Measurements from ENCODE around the gene SH3BP5. TPM values are rescaled to one million over a fixed set of nuclear protein-coding genes. Genes with fewer than 3 reads are reported as not detected.

Gene SH3BP5
- total RNA-seq, 2 experiments from 2014 or later: 15.1 to 31.3 TPM

DNA sequence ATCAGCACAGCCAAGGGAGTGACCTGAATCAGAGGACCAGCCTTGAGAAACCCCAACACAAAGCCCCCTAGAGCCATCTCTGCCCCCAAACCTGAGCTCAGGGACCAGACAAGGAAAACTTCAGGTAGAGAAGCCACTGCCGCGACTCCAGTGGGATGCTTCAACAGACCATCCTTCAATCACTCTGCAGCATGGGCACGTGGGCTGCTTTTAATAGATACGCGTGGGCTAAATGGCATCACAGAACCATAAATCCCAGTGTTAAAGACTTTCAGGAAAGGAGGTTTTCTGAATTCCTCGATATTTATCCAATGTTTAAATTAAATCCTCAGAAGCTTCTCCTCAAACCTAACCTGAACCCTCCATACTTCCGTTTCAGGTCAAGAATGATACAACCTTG is 30.6 kb downstream of the SH3BP5 start:
- Histone ChIP-seq H4K20me1 (ENCODE audit: insufficient read depth, low read length) (no peaks in the 10 kb centered on the region), H3K4me3 (ENCODE audit: low read depth, low read length, poor library complexity, severe bottlenecking) (no peak overlapping the region), H3K9me2 (ENCODE audit: insufficient read depth, low read length) (no peaks in the 10 kb centered on the region), H3K4me1 (ENCODE audit: insufficient read depth, low read length, poor library complexity, severe bottlenecking) (peaks cover 8% of the 10 kb centered on the region), H3K4me2 (ENCODE audit: low read length) (no peak overlapping the region), H2AFZ (ENCODE audit: low read length) (no peak overlapping the region), H3K79me2 (ENCODE audit: insufficient read depth, low read depth, low read length) (no peaks in the 10 kb centered on the region), H3K9me3 (ENCODE audit: low read length) (no peaks in the 10 kb centered on the region), H3K27ac (ENCODE audit: low read depth, low read length, poor library complexity, severe bottlenecking) (no peak overlapping the region), H3K36me3 (ENCODE audit: insufficient read depth, low read length) (peaks cover 40% of the 10 kb centered on the region; the same call in 1 of the 2 replicates)
- intact Hi-C loops (cut with micrococcal nuclease; ENCODE audit: unreplicated experiment): no loop called here
- ChIA-PET CTCF (ENCODE audit: unreplicated experiment) (no interaction called here), POLR2A (interaction anchor here (1.0 kb wide), 1 partner anchor 44 kb away, joined by 3 read pairs; no protein-coding TSS in a partner anchor)
- BruUV-seq (replicated peaks): no TSS peak
- no peak for DNase-seq (ENCODE audit: low spot score)
- TF ChIP-seq EZH2phosphoT487 (IDR thresholded peaks at IDR 0.05; ENCODE audit: borderline replicate concordance, low read depth, low read length) (no peak), CTCF (conservative IDR thresholded peaks at IDR 0.05; ENCODE audit: low read length) (no peak)

- Histone ChIP-seq H3K9me2 (ENCODE audit: insufficient read depth, low read length) (no peaks in the 10 kb centered on the region), H3K27ac (ENCODE audit: low read depth, low read length, poor library complexity, severe bottlenecking) (no peak overlapping the region), H3K4me3 (ENCODE audit: low read depth, low read length, poor library complexity, severe bottlenecking) (no peak overlapping the region), H2AFZ (ENCODE audit: low read length) (no peak overlapping the region), H3K4me2 (ENCODE audit: low read length) (peak overlapping the region; percentile 4; the same call in 1 of the 2 replicates), H4K20me1 (ENCODE audit: insufficient read depth, low read length) (no peaks in the 10 kb centered on the region), H3K4me1 (ENCODE audit: insufficient read depth, low read length, poor library complexity, severe bottlenecking) (peaks cover 11% of the 10 kb centered on the region), H3K36me3 (ENCODE audit: insufficient read depth, low read length) (peaks cover 49% of the 10 kb centered on the region), H3K9me3 (ENCODE audit: low read length) (no peaks in the 10 kb centered on the region), H3K79me2 (ENCODE audit: insufficient read depth, low read depth, low read length) (no peaks in the 10 kb centered on the region)
- ChIA-PET POLR2A (interaction anchor here (0.9 to 2.5 kb wide), 4 partner anchors 9 to 20 kb away, joined by 5 to 11 read pairs (median 8); no protein-coding TSS in a partner anchor), CTCF (ENCODE audit: unreplicated experiment) (interaction anchor here (0.6 to 1.2 kb wide), 2 partner anchors 30 to 84 kb away, joined by 3 to 12 read pairs; no protein-coding TSS in a partner anchor)
- BruUV-seq (replicated peaks): no TSS peak
- TF ChIP-seq CTCF (conservative IDR thresholded peaks at IDR 0.05; ENCODE audit: low read length) (no peak), EZH2phosphoT487 (IDR thresholded peaks at IDR 0.05; ENCODE audit: borderline replicate concordance, low read depth, low read length) (no peak)
- DNase-seq (ENCODE audit: low spot score): no peak
- intact Hi-C loops (cut with micrococcal nuclease; ENCODE audit: unreplicated experiment): no loop called here
Observed at GRCh38 chr3:15300323-15301078, 31.9 kb downstream of the SH3BP5 start.

GRCh38 chr3:15299036-15299435 is 33.4 kb downstream of the SH3BP5 start:
- BruUV-seq (replicated peaks): no TSS peak
- peaks cover 55% of the 10 kb centered on the region for H3K36me3 ChIP-seq (ENCODE audit: insufficient read depth, low read length)
- no peaks in the 10 kb centered on the region for H3K9me3 ChIP-seq (ENCODE audit: low read length)
- TF ChIP-seq CTCF (conservative IDR thresholded peaks at IDR 0.05; ENCODE audit: low read length): no peak
- no peak for TF ChIP-seq EZH2phosphoT487 (IDR thresholded peaks at IDR 0.05; ENCODE audit: borderline replicate concordance, low read depth, low read length)
- H4K20me1 ChIP-seq (ENCODE audit: insufficient read depth, low read length): no peaks in the 10 kb centered on the region
- no peaks in the 10 kb centered on the region for H3K79me2 ChIP-seq (ENCODE audit: insufficient read depth, low read depth, low read length)
- no peak overlapping the region for H3K27ac ChIP-seq (ENCODE audit: low read depth, low read length, poor library complexity, severe bottlenecking)
- no peak for DNase-seq (ENCODE audit: low spot score)
- intact Hi-C loops (cut with micrococcal nuclease; ENCODE audit: unreplicated experiment): no loop called here
- H2AFZ ChIP-seq (ENCODE audit: low read length): no peak overlapping the region
- ChIA-PET POLR2A (interaction anchor here (0.6 to 2.5 kb wide), 9 partner anchors 8 to 1836 kb away, joined by 3 to 11 read pairs (median 4); no protein-coding TSS in a partner anchor), CTCF (ENCODE audit: unreplicated experiment) (interaction anchor here (1.2 kb wide), 1 partner anchor 32 kb away, joined by 3 read pairs; no protein-coding TSS in a partner anchor)
- no peaks in the 10 kb centered on the region for H3K9me2 ChIP-seq (ENCODE audit: insufficient read depth, low read length)
- no peak overlapping the region for H3K4me3 ChIP-seq (ENCODE audit: low read depth, low read length, poor library complexity, severe bottlenecking)
- H3K4me1 ChIP-seq (ENCODE audit: insufficient read depth, low read length, poor library complexity, severe bottlenecking): peaks cover 24% of the 10 kb centered on the region
- H3K4me2 ChIP-seq (ENCODE audit: low read length): no peak overlapping the region
